Psoas muscle (tissue), 8 donors: Measurements from ENCODE around the gene RBM18. TPM values are rescaled to one million over a fixed set of nuclear protein-coding genes. Genes with fewer than 3 reads are reported as not detected.

ENCODE experiments used
- ATAC-seq, 4 donors: fragments of 200-7000 bp; cut with Tn5 transposase; one replicate each; pipeline ENCODE4 v1.9.1; 2020; ENCODE audit warnings: moderate library complexity in 3 of 4, mild to moderate bottlenecking in 2 of 4
- DNase-seq, 2 donors: peaks; one replicate each; pipeline ENCODE4 v3.0.0-alpha.2; 2020
- H3K27ac ChIP-seq: fragments of 200-600 bp; one replicate; pipeline ENCODE4 v1.8.0; 2022
- H3K27me3 ChIP-seq, 3 donors: fragments of 200-600 bp in 1 of 3; one replicate each; pipeline versions ENCODE4 v1.6.1 to v1.8.0; 2013 to 2022; ENCODE audit warnings: low read length in 2 of 3, mild to moderate bottlenecking in 2 of 3, moderate library complexity in 1 of 3; ENCODE audit not compliant: insufficient read depth in 3 of 3
- H3K36me3 ChIP-seq, 2 donors: fragments of 200-600 bp in 1 of 2; one replicate each; pipeline versions ENCODE4 v1.6.1 to v1.8.0; 2013 to 2022; ENCODE audit warnings: low read depth in 1 of 2, mild to moderate bottlenecking in 1 of 2, moderate library complexity in 1 of 2; ENCODE audit not compliant: insufficient read depth in 1 of 2
- H3K4me1 ChIP-seq: fragments of 200-600 bp; one replicate; pipeline ENCODE4 v1.8.0; 2022
- H3K4me3 ChIP-seq: fragments of 200-600 bp; one replicate; pipeline ENCODE4 v1.8.0; 2022; ENCODE audit warnings: mild to moderate bottlenecking
- H3K9me3 ChIP-seq: fragments of 200-600 bp; one replicate; pipeline ENCODE4 v1.8.0; 2022
- WGBS, 3 donors: extraction: QIAGEN DNeasy Blood & Tissue Kit; methylation state at CpG; one replicate each; pipeline versions ENCODE4 v1.1.6 to v1.1.7; 2013; 5-methylcytosine and 5-hydroxymethylcytosine counted together
- intact Hi-C, 2 donors: fragments of 100-400 bp; cut with DNase I; formaldehyde crosslinking; loops; one replicate each; pipeline versions ENCODE4 v1.11.0 to v1.14.2; 2022
- polyA plus RNA-seq, 3 donors: library from polyadenylated mRNA; stranded (reverse); fragments of 200-250 nt; gene quantifications; one replicate each; pipeline ENCODE4 v1.2.3, GENCODE V29; 2013
- total RNA-seq, 4 donors: library from RNA; stranded (reverse); fragmentation: NEBNext Ultra II Directional in 2 of 4; extraction: Animal tissue kit (Norgen Biotek cat#: 25700) in 2 of 4; gene quantifications; one replicate each; pipeline versions ENCODE4 v1.2.1 to v1.2.4, GENCODE V29; 2021 to 2023
- TF ChIP-seq, protein P1 (sequence below): fragments of 200-600 bp; IDR thresholded peaks from one replicate; pipeline ENCODE4 v1.8.0; 2022; ENCODE audit warnings: antibody characterized with exemption
- donor health status: healthy with polysubstance abuse.
- donor health status: DM: no; HTN: no; CAD: no; lungs with moderate emphysema.
- donor health status: Bipolar disorder and iron deficiency.
- donor health status: healthy.
- donor health status: DM: yes; HTN: yes; CAD: no.
- donor health status: DM: no; HTN: no; CAD: no.
- donor health status: DM: no; HTN: no; CAD: no.
- donor health status: DM: yes; HTN: yes; CAD: no.

The RBM18 gene
- total and polyA plus RNA-seq, 7 donors, result 16.8 to 41.7 (median 33.7) TPM

DNA sequence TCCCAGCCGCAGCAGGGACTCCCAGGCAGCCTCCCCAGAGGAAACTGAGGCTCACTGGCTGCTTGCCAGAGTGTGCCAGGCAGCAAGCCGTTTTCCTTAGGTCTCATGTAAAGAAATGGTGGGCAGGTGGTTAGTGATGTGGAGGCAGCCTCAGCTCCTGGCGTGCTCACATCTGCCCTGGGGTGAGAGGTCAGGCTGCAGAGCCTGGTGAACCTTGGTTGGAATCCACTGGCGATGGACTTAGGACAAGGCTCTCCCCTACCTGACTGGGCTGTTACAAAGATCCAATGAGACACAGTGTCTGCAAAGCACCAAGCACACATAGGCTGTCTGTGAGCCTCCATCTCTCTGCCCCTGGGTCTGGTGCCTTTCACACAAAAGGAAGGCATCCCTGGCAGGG, 66.8 kb downstream of the RBM18 start:
- intact Hi-C loops, result no loop called here
- no peak for DNase-seq
- Histone ChIP-seq H3K27ac (no peak overlapping the region), H3K9me3 (no peaks in the 10 kb centered on the region), H3K4me3 (no peak overlapping the region), H3K4me1 (no peaks in the 10 kb centered on the region), H3K36me3 (no peaks in the 10 kb centered on the region), H3K27me3 (no peaks in the 10 kb centered on the region)
- TF ChIP-seq, protein P1, sequence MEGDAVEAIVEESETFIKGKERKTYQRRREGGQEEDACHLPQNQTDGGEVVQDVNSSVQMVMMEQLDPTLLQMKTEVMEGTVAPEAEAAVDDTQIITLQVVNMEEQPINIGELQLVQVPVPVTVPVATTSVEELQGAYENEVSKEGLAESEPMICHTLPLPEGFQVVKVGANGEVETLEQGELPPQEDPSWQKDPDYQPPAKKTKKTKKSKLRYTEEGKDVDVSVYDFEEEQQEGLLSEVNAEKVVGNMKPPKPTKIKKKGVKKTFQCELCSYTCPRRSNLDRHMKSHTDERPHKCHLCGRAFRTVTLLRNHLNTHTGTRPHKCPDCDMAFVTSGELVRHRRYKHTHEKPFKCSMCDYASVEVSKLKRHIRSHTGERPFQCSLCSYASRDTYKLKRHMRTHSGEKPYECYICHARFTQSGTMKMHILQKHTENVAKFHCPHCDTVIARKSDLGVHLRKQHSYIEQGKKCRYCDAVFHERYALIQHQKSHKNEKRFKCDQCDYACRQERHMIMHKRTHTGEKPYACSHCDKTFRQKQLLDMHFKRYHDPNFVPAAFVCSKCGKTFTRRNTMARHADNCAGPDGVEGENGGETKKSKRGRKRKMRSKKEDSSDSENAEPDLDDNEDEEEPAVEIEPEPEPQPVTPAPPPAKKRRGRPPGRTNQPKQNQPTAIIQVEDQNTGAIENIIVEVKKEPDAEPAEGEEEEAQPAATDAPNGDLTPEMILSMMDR, result no peak
- no peak for ATAC-seq
- 62 to 76% (median 67%) methylated on average over 4 of the region's 4 CpGs for WGBS, 3 donors

DNA sequence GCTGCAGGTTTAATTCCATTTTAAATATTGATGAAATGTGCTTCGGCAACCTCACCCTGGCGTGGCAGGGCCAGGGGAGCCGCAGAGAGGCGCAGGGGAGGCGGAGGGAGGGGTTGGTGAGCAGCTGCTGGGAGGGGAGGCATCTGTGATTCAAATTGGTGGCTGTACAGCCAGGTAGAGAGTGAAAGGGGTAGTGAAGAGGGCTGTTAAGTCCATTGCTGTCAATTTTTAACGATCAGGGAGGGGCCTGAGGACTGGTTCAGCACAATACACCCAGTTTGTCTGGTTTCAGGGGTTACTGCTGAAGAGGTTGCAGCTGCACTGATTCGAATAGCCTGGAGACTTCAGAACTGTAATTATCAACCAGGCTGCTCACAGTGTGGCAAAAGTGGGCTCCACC, 67.2 kb downstream of the RBM18 start:
- H3K4me3 ChIP-seq, result no peak overlapping the region
- TF ChIP-seq, protein P1, result no peak
- H3K9me3 ChIP-seq, result no peaks in the 10 kb centered on the region
- ATAC-seq, result no peak
- H3K27ac ChIP-seq, result no peak overlapping the region
- H3K4me1 ChIP-seq, result no peaks in the 10 kb centered on the region
- H3K27me3 ChIP-seq, result no peaks in the 10 kb centered on the region
- no peak for DNase-seq
- no peaks in the 10 kb centered on the region for H3K36me3 ChIP-seq
- 57 to 59% (median 58%) methylated on average over 7 of the region's 7 CpGs for WGBS, 3 donors
- intact Hi-C loops, result no loop called here

DNA sequence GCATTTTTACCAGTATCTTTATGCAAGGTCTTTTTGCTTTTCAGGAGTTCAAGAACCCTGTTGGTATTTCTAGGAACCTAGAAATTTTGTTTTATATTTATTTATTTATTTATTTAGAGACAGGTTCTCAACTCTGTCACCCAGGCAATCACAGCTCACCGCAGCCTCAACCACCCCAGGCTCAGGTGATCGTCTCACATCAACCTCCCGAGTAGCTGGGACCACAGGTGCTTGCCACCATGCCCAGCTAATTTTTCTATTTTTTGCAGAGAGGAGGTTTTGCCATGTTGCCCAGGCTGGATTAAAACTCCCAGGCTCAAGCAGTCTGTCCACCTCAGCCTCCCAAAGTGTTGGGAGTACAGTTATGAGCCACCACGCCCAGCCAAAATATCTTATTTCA, 68.8 kb downstream of the RBM18 start:
- TF ChIP-seq, protein P1, result no peak
- no peaks in the 10 kb centered on the region for H3K27me3 ChIP-seq
- DNase-seq (no peak), ATAC-seq (no peak)
- 66 to 75% (median 72%) methylated on average over 4 of the region's 4 CpGs for WGBS, 3 donors
- intact Hi-C loops, result no loop called here
- no peaks in the 10 kb centered on the region for H3K9me3 ChIP-seq
- no peaks in the 10 kb centered on the region for H3K36me3 ChIP-seq
- H3K4me1 ChIP-seq, result no peaks in the 10 kb centered on the region
- no peak overlapping the region for H3K27ac ChIP-seq
- H3K4me3 ChIP-seq, result no peak overlapping the region

DNA sequence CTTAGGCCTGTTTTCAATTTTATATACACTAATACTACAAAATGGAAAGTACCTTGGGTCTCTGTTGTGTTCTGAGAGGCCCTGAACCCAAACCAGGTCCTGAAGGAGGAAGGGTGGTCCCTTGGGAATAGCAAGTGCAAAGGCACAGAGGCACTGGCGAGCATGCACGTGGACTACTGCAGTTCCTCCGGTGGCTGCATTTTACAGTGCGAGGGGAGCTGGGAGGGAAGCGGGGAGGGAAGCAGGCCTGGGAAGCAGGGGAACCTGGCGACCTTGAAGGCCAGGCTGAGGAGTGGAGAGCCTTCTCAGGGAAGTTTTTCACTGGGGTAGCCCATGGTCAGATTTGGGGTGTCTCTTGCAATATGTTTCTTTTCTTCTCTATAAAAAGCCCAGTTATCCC, 71.0 kb downstream of the RBM18 start:
- DNase-seq, result no peak
- no peak for ATAC-seq
- Histone ChIP-seq H3K4me1 (no peaks in the 10 kb centered on the region), H3K36me3 (no peaks in the 10 kb centered on the region), H3K9me3 (no peaks in the 10 kb centered on the region), H3K27ac (no peak overlapping the region), H3K4me3 (no peak overlapping the region), H3K27me3 (no peaks in the 10 kb centered on the region)
- 80 to 83% (median 82%) methylated on average over 6 of the region's 6 CpGs for WGBS, 3 donors
- intact Hi-C loops, result no loop called here
- TF ChIP-seq, protein P1, result no peak

DNA sequence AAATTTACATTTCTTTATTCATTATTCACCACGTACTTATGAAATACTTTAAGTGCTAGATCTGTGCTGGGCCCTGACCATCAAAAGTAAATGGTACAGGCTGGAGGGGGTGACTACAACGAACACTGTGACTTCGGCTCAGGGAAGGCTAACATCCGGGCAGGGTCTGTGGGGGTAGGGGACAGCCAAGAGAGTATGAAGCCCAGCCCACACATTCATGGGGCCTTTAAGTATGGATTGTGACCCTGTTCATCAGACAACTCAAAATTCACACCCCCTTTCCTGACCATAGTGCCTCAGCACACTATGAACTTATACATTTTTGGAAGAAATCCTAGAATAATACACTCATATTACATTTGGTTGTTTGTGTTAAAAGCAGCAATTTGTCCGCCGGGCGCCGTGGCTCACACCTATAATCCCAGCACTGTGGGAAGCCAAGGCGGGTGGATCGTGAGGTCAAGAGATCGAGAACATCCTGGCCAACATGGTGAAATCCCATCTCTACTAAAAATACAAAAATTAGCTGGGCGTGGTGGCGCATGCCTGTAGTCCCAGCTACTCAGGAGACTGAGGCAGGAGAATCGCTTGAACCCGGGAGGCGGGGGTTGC, 71.6 kb downstream of the RBM18 start:
- Histone ChIP-seq H3K9me3 (no peaks in the 10 kb centered on the region), H3K27me3 (no peaks in the 10 kb centered on the region), H3K27ac (no peak overlapping the region), H3K36me3 (no peaks in the 10 kb centered on the region), H3K4me1 (no peaks in the 10 kb centered on the region), H3K4me3 (no peak overlapping the region)
- no peak for DNase-seq
- no peak for ATAC-seq
- TF ChIP-seq, protein P1, result no peak
- 78 to 82% (median 78%) methylated on average over 16 of the region's 16 CpGs for WGBS, 3 donors
- intact Hi-C loops, result no loop called here
